SK-N-SH (cell line): ENCODE data around the gene MORC3.
"Not testable (repeated sequence)": the region's sequence is repeated elsewhere in the genome, so short reads cannot be mapped to it uniquely, and the experiment has no call there.

Source experiments
- CTCF ChIP-seq: fragments of 200-600 bp; sonication (generic); IDR thresholded peaks from 2 replicates; pipeline ENCODE4 v1.6.1; 2017; ENCODE audit warnings: antibody characterized with exemption, mild to moderate bottlenecking, moderate library complexity
- FOXM1 ChIP-seq: IDR thresholded peaks from 2 replicates; pipeline ENCODE4 v1.4.0; 2012; ENCODE audit warnings: low read depth, mild to moderate bottlenecking
- JUND ChIP-seq: IDR thresholded peaks from 2 replicates; pipeline ENCODE4 v1.4.0; 2012
- RAD21 ChIP-seq: IDR thresholded peaks from 2 replicates; pipeline ENCODE4 v1.6.1; 2012; ENCODE audit warnings: mild to moderate bottlenecking, low read length
- REST ChIP-seq: IDR thresholded peaks from 2 replicates; pipeline ENCODE4 v1.6.1; 2012; ENCODE audit warnings: mild to moderate bottlenecking, low read depth, low read length, moderate library complexity
- SIN3A ChIP-seq: IDR thresholded peaks from 2 replicates; pipeline ENCODE4 v1.6.1; 2012; ENCODE audit warnings: low read depth, mild to moderate bottlenecking, low read length, moderate library complexity, borderline replicate concordance
- TEAD4 ChIP-seq: IDR thresholded peaks from 2 replicates; pipeline ENCODE4 v1.4.0; 2012; ENCODE audit warnings: mild to moderate bottlenecking, borderline replicate concordance; ENCODE audit not compliant: insufficient read depth

DNA sequence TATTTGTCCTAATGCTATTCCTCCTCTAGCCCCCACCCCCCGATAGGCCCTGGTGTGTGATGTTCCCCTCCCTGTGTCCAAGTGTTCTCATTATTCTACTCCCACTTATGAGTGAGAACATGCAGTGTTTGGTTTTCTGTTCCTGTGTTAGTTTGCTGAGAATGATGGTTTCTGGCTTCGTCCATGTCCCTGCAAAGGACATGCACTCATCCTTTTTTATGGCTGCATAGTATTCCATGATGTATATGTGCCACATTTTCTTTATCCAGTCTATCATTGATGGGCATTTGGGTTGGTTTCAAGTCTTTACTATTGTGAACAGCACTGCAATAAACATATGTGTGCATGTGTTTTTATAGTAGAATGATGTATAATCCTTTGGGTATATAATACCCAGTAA is 6.6 kb upstream of the MORC3 start:
- not testable (repeated sequence) for TF ChIP-seq FOXM1, REST, CTCF, RAD21, SIN3A, TEAD4, JUND
